Left renal pelvis (tissue), 4 donors: ENCODE measurements around the gene MAP4K5. TPM values are rescaled to one million over a fixed set of nuclear protein-coding genes. Genes with fewer than 3 reads are reported as not detected.
"Not testable (repeated sequence)": the region's sequence is repeated elsewhere in the genome, so short reads cannot be mapped to it uniquely, and the experiment has no call there.

Experiments
- DNase-seq, 4 donors: peaks; one replicate each; pipeline ENCODE4 v3.0.0-alpha.2; 2013; ENCODE audit warnings: low read depth in 4 of 4, low spot score in 3 of 4
- polyA plus RNA-seq, 4 donors: library from polyadenylated mRNA; unstranded; fragments of 120-200 nt; gene quantifications; one replicate each; pipeline ENCODE4 v1.2.1, GENCODE V29; 2013; ENCODE audit not compliant: insufficient read length in 4 of 4

The MAP4K5 gene
- polyA plus RNA-seq, 4 donors = 53.0 to 67.3 (median 58.5) TPM

DNA sequence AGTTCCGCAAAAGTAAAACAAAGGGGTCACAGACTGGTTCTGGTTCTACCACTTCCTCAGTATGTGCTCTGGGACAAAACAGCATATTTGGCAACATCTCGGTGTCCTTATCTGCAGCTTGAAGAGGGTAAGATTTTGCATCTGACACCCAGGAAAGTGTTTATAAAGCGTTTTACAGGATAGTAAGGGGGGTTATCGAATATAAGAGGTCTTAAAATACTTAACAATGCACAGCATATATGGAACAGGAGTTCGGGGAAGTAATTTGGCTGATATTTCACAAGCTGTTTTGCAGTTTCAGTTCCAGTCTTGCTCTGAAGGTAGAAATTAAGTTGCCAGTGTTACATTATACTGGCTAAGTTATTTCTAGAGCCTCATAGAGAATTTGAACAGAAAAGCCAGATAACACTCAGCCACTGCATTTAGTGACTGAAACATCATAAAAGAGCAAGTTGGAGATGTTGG lies 904 bp upstream of the MAP4K5 start:
- no peak for DNase-seq

- peak in 3 of 4 donors; percentile 31 to 45 (median 37) for DNase-seq
These were observed 521 bp downstream of the MAP4K5 start for GRCh38 chr14:50531595-50532501.

DNA sequence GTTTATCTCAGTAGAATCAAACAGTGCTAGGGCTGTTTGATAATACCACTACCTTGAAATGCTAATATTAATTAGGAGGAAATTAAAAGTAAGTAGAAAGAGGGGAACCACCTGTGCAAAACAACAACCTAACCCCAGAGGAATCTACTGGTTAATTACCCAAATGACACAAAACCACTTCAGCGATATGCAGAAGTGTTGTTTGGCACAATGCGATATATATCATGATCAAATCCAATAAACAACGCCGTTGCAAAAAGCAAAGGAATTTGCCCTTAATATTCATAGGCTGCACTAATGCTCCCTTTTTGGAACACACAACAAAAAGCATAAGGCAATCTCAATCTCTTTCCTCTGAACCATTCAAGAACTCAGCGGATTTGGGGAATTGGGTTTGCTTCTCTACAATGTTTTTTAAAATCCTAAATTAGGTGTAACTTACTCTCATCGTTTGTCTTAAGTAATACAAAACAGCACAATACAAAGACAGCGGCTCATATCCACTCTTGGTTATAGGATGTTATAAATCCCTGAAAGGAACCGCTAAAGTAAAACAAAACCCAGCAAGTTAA lies 1.5 kb downstream of the MAP4K5 start:
- DNase-seq = no peak

GRCh38 chr14:50530358-50530757 lies 2.0 kb downstream of the MAP4K5 start:
- DNase-seq = no peak

GRCh38 chr14:50529288-50530179 lies 2.8 kb downstream of the MAP4K5 start:
- no peak for DNase-seq

DNA sequence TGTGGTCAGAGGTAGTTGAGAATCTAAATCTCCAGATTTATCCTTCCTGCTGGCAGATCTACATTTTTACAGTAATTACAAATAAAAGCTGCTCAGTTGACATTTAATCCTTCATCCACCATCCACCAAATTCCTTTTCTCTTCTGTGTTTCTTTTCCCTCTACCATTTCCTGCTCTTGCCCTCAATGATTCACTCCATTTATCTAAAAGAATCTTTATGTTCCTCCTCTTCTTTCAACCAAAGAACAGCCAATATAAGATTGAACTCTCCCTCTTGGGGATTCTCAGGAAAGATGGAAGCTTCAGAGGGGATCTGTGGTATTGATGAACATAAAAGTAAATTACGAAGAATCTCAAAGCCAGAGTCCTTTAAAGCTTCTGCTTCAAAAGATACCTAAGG lies 4.4 kb downstream of the MAP4K5 start:
- DNase-seq = no peak

GRCh38 chr14:50524731-50525515 lies 7.4 kb downstream of the MAP4K5 start:
- DNase-seq = no peak

DNA sequence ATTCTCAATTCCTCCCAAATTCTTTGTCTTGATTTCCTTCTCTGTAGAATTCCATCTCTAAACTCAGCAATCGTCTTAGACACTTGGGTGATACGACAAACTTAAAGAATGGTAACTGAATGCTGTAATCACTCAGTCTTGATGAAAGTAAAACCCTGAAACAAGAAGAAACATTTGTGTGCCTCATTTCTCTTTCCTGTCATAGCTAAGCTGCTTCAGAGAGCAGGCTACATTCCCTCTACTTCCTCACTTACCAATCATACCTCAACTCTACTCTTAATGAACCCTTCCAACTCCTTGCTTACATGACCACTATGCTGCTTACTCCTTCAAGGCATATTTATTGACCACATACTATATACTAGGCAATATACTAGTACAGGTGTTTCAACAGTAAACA lies 8.3 kb downstream of the MAP4K5 start:
- DNase-seq = no peak

DNA sequence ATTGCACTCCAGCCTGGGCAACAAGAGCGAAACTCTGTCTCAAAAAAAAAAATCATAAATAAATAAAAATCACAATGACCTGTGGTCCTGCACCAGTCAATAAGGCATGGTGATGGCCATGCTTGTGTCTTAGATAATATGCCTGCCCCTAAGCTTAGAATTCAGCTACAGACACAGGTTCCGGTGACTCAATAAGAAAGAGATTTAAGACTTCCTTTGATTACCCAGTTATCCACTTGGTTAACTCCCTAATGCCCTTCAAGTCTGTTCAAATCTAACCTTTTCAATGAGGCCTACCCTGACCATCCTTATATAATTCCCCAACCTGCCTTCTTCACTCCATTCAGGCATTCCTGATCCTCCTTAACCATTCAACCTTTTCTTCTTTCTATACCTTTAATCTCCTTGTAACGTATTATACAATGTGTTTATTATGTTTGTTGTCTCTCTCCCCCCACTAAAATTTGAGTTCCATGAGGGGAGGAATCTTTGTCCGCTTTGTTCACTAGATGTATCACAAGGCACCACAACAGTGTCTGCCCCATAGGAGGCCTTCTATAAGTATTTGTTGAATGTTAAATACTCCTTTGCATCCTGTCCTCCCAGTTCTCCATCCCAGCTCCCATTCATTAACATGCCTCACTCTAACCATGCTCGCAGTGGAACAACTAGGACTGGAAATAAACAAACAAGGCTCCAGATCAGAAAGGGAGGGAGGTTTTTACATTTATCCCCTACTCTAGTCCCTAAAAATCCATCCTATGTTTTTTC lies 8.9 kb downstream of the MAP4K5 start:
- DNase-seq = no peak

GRCh38 chr14:50521912-50522341 lies 10.4 kb downstream of the MAP4K5 start:
- no peak for DNase-seq

DNA sequence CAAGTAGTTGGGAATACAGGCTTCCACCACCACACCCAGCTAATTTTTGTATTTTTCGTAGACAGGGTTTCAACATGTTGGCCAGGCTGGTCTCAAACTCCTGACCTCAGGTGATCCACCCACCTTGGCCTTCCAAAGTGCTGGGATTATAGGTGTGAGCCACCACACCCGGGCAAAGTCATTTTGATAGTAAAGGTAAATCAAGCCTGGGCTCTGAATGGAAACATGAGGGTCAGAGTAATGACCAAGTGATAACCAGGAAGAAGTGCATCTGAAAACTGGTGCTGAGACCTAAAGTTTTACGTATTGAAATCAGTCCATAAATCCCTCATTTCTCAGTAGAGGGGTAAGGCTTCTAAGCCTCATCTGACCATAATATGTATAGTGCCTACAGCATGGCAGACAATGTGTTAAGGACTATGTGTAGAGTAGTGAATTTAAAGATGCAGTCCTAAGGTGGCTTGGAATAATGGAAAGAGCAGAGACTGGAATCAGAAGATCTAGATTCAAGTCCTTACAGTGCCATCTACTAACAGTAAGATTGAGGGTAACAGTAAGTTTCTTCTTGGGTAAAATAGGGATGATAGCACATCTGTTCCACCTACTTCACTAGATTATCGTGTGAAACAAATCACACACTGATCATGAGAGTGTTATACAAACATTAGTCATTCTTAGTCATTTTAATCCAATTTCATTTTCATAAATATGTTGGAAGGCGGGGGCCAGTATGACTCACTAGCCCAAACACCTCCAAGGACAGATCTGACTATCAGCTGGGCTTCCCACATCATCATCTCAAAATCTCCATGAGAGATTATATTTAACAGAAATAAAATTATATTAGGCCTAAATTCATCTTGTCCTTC lies 11.2 kb downstream of the MAP4K5 start:
- DNase-seq = no peak

GRCh38 chr14:50516091-50516490 lies 16.3 kb downstream of the MAP4K5 start:
- no peak for DNase-seq

- DNase-seq = no peak
These were observed 19.9 kb downstream of the MAP4K5 start for GRCh38 chr14:50512463-50512862.

- DNase-seq = no peak
These were observed 22.2 kb downstream of the MAP4K5 start for GRCh38 chr14:50510157-50510556.

DNA sequence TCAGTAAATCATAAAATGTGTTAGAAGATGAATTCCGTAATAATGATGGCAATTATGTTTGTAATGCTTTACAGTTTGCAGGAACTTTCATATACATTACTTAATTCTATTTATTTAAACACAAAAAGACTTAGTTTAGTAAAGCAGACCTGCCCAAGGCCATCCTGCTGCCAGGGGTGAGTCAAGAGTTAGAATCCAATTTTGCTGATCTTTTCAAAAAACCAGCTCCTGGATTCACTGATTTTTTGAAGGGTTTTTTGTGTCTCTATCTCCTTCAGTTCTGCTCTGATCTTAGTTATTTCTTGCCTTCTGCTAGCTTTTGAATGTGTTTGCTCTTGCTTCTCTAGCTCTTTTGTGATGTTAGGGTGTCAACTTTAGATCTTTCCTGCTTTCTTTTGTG lies 25.3 kb downstream of the MAP4K5 start:
- DNase-seq = not testable (repeated sequence)

DNA sequence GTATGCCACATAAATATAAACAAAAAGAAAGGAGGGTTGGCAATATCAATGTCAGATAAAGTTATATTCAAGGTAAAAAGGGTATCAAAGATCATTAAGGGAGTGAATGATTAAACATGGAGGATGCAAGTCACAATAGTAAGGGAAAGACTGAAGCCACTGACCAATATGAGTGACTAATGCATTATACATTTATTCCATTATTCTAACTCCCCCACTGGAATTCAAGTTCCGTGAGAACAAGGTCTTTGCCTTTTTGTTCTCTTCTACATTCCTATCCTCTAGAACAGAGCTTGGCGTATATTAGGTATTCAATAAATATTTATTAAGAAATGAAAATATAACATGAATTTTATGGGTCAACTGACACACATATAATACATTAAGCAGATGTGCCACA lies 30.7 kb downstream of the MAP4K5 start:
- DNase-seq = no peak

GRCh38 chr14:50497351-50497750 lies 35.0 kb downstream of the MAP4K5 start:
- no peak for DNase-seq

GRCh38 chr14:50489851-50490250 lies 42.5 kb downstream of the MAP4K5 start:
- DNase-seq = no peak

DNA sequence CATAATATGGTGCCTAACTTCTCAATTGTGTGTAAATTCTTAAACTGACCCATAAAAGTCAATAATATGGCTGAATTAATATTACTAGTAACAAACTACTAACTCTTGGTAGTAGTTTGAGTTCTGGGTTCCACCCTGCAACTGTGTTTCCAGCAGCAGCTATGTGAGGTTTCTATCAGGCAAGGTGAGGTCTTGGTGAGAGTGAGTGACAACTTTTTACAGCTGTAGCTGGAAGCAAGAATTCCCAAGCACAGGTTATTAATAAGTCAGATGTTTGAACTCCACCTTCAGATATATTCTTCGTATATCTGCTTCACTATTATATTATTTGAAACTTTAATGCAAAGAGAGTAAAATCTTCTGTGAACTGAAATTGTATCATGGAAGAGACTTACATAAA lies 43.8 kb downstream of the MAP4K5 start:
- DNase-seq = no peak
